K562 (cell line): ENCODE results near the gene THAP11. TPM values are rescaled to one million over a fixed set of nuclear protein-coding genes. Genes with fewer than 3 reads are reported as not detected.

Experiments
- CAMTA2 ChIP-seq: fragments of 250-450 bp; sonication (Bioruptor Pico); conservative IDR thresholded peaks from 2 replicates; pipeline ENCODE4 v1.5.1; 2022
- CBFA2T3 ChIP-seq: fragments of 450-650 bp; IDR thresholded peaks from 2 replicates; pipeline ENCODE4 v1.6.1; 2017
- CBX5 ChIP-seq: IDR thresholded peaks from 2 replicates; pipeline ENCODE4 v1.6.1; 2014; ENCODE audit warnings: low read depth, borderline replicate concordance
- CCNT2 ChIP-seq: IDR thresholded peaks from 2 replicates; pipeline ENCODE4 v1.6.1; 2011; ENCODE audit warnings: borderline replicate concordance, low read depth, mild to moderate bottlenecking, moderate library complexity, mixed read lengths, low read length; ENCODE audit not compliant: insufficient read length; ENCODE audit errors: extremely low read depth
- HCFC1 ChIP-seq: IDR thresholded peaks from 2 replicates; pipeline ENCODE4 v1.6.1; 2012; ENCODE audit warnings: low read depth, low read length, improper control_type of control experiment
- LEF1 ChIP-seq: fragments of 450-650 bp; IDR thresholded peaks from 2 replicates; pipeline ENCODE4 v1.6.1; 2016; ENCODE audit warnings: mild to moderate bottlenecking
- MXI1 ChIP-seq: IDR thresholded peaks from 2 replicates; pipeline ENCODE4 v1.6.1; 2011; ENCODE audit warnings: low read depth, mild to moderate bottlenecking, improper control_type of control experiment, low read length
- NCOA2 ChIP-seq, 2 experiments: fragments of 450-650 bp; IDR thresholded peaks; 2 replicates each; pipeline ENCODE4 v1.6.1; 2018; ENCODE audit warnings: mild to moderate bottlenecking in 2 of 2, moderate library complexity in 1 of 2; ENCODE audit not compliant: partially characterized antibody in 2 of 2
- NEUROD1 ChIP-seq: fragments of 150-350 bp; IDR thresholded peaks from 2 replicates; pipeline ENCODE4 v1.6.1; 2014; ENCODE audit warnings: borderline replicate concordance, low read length, low read depth; ENCODE audit not compliant: partially characterized antibody
- NFE2L1 ChIP-seq: fragments of 450-650 bp; IDR thresholded peaks from 2 replicates; pipeline ENCODE4 v1.6.1; 2016; ENCODE audit warnings: missing genetic modification characterization, low read depth, mild to moderate bottlenecking, missing compliant biosample characterization, moderate library complexity, borderline replicate concordance
- PHF8 ChIP-seq: fragments of 200-600 bp; sonication (generic); IDR thresholded peaks from 2 replicates; pipeline ENCODE4 v1.6.1; 2012; ENCODE audit warnings: mixed run types, mild to moderate bottlenecking, inconsistent platforms, low read length, moderate library complexity, borderline replicate concordance
- RBM39 ChIP-seq: fragments of 200-400 bp; formaldehyde crosslinking; optimal IDR thresholded peaks from 2 replicates; pipeline ENCODE3; 2018; ENCODE audit warnings: low read depth, low read length
- RERE ChIP-seq: sonication (generic); formaldehyde crosslinking; IDR thresholded peaks from 2 replicates; pipeline ENCODE4 v1.8.0; 2023; ENCODE audit warnings: missing genetic modification reagents, mild to moderate bottlenecking, borderline replicate concordance
- SFPQ ChIP-seq: fragments of 200-400 bp; formaldehyde crosslinking; IDR thresholded peaks from 2 replicates; pipeline ENCODE4 v1.6.1; 2017; ENCODE audit warnings: mild to moderate bottlenecking, low read depth, low read length, moderate library complexity
- ZC3H4 ChIP-seq: sonication (generic); formaldehyde crosslinking; IDR thresholded peaks from 2 replicates; pipeline ENCODE4 v1.9.0; 2021; ENCODE audit warnings: missing genetic modification reagents, borderline replicate concordance
- ZNF197 ChIP-seq: fragments of 200-800 bp; sonication (Bioruptor generic); IDR thresholded peaks from 2 replicates; pipeline ENCODE4 v1.6.1; 2016; ENCODE audit warnings: low read depth, missing genetic modification characterization, missing compliant biosample characterization
- polyA plus RNA-seq, 8 experiments: library from polyadenylated mRNA; depleted of rRNA in 4 of 8; stranded (reverse) in 5 of 8; unstranded in 3 of 8; fragments of >200 nt; fragmentation: Nextera tagmentation in 2 of 8; fragmentation: Illumina TruSeq in 1 of 8; extraction: Ambion mirVana in 2 of 8; extraction: Trizol in 1 of 8; gene quantifications; 2 replicates each; pipeline versions ENCODE4 v1.2.1 to v1.2.3, GENCODE V29; 2011 to 2014; ENCODE audit warnings: inconsistent platforms in 1 of 8, missing spikeins in 1 of 8
- total RNA-seq, 7 experiments: library from RNA; depleted of rRNA in 6 of 7; stranded (reverse); fragments of >200 nt in 6 of 7; fragmentation: Illumina TruSeq in 2 of 7; extraction: Trizol in 2 of 7; gene quantifications; 2 replicates each; pipeline versions ENCODE4 v1.2.1 to v1.2.3, GENCODE V29; 2011 to 2021; ENCODE audit warnings: low replicate concordance in 1 of 7
- TF ChIP-seq, protein P1 (sequence below): IDR thresholded peaks from 2 replicates; pipeline ENCODE4 v1.6.1; 2011; ENCODE audit warnings: borderline replicate concordance, low read depth, mild to moderate bottlenecking, moderate library complexity, low read length; ENCODE audit not compliant: insufficient read depth, poor library complexity, severe bottlenecking

THAP11 gene
- total and polyA plus RNA-seq, 9 of the 15 experiments (the other 6 are each of a cell fraction or from before 2014, with no cell fraction given): 2.4 to 31.6 (median 21.4) TPM

GRCh38 chr16:67847064-67847861 lies 5.1 kb downstream of the THAP11 start, which contains the start of gene CENPT (continued):
- TF ChIP-seq PHF8: peak; percentile 53; the same call in 1 of the 2 replicates
- no peak for TF ChIP-seq RBM39
- no peak for TF ChIP-seq ZC3H4 (CRISPR knock-in tag)
- no peak for TF ChIP-seq NCOA2 (IDR thresholded peaks at IDR 0.05; ENCODE audit: partially characterized antibody in 2 of 2)
- TF ChIP-seq MXI1: peak; percentile 28; the same call in 1 of the 2 replicates
- peak; percentile 25; the same call in 1 of the 2 replicates for TF ChIP-seq CBFA2T3
- TF ChIP-seq CBX5: no peak
- peak; percentile 25 for TF ChIP-seq CCNT2
- TF ChIP-seq LEF1: no peak
- no peak for TF ChIP-seq NEUROD1
- no peak for TF ChIP-seq RERE (CRISPR knock-in tag)
- TF ChIP-seq NFE2L1: no peak
- TF ChIP-seq, protein P1, sequence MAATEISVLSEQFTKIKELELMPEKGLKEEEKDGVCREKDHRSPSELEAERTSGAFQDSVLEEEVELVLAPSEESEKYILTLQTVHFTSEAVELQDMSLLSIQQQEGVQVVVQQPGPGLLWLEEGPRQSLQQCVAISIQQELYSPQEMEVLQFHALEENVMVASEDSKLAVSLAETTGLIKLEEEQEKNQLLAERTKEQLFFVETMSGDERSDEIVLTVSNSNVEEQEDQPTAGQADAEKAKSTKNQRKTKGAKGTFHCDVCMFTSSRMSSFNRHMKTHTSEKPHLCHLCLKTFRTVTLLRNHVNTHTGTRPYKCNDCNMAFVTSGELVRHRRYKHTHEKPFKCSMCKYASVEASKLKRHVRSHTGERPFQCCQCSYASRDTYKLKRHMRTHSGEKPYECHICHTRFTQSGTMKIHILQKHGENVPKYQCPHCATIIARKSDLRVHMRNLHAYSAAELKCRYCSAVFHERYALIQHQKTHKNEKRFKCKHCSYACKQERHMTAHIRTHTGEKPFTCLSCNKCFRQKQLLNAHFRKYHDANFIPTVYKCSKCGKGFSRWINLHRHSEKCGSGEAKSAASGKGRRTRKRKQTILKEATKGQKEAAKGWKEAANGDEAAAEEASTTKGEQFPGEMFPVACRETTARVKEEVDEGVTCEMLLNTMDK: no peak
- no peak for TF ChIP-seq ZNF197 (CRISPR knock-in tag)
- no peak for TF ChIP-seq HCFC1
- no peak for TF ChIP-seq SFPQ
- TF ChIP-seq CAMTA2 (CRISPR knock-in tag): no peak
